ENCODE measurements around the gene GALNT4. TPM values are rescaled to one million over a fixed set of nuclear protein-coding genes. Genes with fewer than 3 reads are reported as not detected.

Gene GALNT4
- total RNA-seq, 1 donor from 2014 or later: 5.7 TPM

DNA sequence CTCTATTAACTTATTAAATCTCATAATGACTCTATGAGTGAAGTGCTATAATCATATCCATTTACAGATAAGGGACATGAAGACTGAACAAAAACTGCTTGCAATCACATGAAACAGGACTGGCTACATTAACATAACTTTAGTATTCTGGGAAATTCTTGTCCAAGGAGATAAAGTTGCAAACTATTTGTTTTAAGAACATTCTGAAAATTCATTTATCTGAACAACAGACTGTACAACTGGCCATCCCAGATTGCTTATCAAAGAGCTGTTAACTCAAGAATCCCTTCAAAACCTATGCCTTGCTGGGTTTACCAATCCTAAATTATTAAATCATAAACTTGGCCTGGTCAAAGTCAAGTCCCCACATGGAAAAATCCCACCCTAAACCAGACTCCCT lies 40.4 kb upstream of the GALNT4 start:
- no peak for DNase-seq (ENCODE audit: low read depth)
- H3K4me3 ChIP-seq (ENCODE audit: low read depth, low read length): no peak overlapping the region
- TF ChIP-seq, protein P1, sequence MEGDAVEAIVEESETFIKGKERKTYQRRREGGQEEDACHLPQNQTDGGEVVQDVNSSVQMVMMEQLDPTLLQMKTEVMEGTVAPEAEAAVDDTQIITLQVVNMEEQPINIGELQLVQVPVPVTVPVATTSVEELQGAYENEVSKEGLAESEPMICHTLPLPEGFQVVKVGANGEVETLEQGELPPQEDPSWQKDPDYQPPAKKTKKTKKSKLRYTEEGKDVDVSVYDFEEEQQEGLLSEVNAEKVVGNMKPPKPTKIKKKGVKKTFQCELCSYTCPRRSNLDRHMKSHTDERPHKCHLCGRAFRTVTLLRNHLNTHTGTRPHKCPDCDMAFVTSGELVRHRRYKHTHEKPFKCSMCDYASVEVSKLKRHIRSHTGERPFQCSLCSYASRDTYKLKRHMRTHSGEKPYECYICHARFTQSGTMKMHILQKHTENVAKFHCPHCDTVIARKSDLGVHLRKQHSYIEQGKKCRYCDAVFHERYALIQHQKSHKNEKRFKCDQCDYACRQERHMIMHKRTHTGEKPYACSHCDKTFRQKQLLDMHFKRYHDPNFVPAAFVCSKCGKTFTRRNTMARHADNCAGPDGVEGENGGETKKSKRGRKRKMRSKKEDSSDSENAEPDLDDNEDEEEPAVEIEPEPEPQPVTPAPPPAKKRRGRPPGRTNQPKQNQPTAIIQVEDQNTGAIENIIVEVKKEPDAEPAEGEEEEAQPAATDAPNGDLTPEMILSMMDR (conservative IDR thresholded peaks at IDR 0.05; ENCODE audit: low read depth, low read length): no peak

DNA sequence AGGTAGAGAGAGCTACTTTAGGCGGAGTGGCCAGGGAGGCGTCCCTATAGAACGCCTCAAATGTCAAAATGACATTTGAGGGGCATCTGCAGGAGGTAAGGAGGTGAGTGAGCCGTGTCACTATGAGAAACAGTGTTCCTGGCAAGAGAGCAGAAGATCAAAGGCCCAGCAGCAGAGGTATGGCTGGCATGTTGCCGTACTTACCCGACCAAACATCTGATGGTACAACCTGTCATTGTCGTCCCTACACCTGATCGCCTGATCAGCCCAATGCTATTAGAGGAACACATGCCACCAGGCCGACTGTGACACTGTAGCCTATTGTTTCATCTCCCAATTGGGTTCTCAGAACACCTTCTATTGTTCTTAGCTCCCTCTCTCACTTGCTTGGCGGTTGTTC lies 35.2 kb upstream of the GALNT4 start:
- no peak overlapping the region for H3K4me3 ChIP-seq (ENCODE audit: low read depth, low read length)
- TF ChIP-seq, protein P1 (conservative IDR thresholded peaks at IDR 0.05; ENCODE audit: low read depth, low read length): no peak
- no peak for DNase-seq (ENCODE audit: low read depth)

DNA sequence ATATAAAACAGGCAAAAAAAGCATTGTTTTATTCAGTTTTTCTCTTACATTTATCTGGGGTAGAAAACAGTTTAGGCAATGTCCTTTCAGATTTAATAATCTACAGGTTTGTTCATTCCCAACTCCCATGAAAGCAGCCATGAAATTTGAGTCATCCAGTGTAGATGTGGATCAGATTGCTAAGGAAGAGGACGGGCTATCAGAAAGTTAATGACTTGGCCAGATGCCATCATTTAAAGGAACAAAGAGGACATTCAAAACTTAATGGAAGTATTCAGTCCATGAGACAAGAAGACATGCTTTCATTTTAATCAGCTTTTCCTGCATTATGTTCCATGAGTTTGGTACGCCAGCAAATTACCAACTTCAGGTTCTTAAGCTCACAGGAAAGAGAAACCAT lies 32.4 kb upstream of the GALNT4 start:
- no peak for DNase-seq (ENCODE audit: low read depth)
- TF ChIP-seq, protein P1 (conservative IDR thresholded peaks at IDR 0.05; ENCODE audit: low read depth, low read length): no peak
- no peak overlapping the region for H3K4me3 ChIP-seq (ENCODE audit: low read depth, low read length)

DNA sequence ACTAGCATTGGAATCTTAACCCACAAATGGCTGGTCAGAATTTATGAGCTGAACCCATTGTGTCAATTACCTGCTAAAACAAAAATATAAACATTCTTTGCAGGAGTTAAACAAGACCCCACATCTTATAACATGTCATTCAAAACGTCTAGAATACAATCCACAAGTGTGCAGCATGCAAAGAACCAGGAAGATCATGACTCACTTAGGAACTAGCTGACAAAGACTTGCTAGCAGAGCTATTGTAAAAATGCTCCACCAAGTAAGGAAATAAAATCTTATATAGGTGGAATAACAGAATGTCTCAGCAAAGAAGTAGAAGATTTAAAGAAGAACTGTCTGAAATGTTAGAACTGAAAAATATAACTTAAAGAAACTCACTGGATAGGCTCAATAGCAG lies 27.8 kb upstream of the GALNT4 start:
- TF ChIP-seq, protein P1 (conservative IDR thresholded peaks at IDR 0.05; ENCODE audit: low read depth, low read length): no peak
- DNase-seq (ENCODE audit: low read depth): no peak

DNA sequence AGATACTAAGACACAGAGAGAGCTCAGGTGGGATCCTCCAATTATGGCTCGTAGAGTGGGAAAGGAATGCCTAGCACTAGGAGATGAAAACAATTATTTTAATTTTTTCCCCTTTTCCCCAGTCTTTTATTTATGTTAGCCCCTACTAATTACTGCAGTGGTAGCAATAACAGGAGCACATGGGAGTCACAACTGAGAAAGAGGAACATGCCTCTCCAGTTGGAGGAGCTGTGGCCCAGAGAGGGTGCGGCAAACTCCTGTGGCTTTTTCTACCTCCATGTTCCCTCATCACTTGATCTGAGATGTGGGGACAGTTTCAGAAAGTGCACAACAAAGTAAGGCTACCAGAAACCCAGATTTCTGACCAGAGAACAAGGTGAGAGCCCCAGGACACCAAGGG lies 27.2 kb upstream of the GALNT4 start:
- TF ChIP-seq, protein P1 (conservative IDR thresholded peaks at IDR 0.05; ENCODE audit: low read depth, low read length): no peak
- DNase-seq (ENCODE audit: low read depth): no peak
- no peak overlapping the region for H3K4me3 ChIP-seq (ENCODE audit: low read depth, low read length)

More for the DNA sequence above, 27.8 kb upstream of the GALNT4 start:
- H3K4me3 ChIP-seq (ENCODE audit: low read depth, low read length): no peak overlapping the region

DNA sequence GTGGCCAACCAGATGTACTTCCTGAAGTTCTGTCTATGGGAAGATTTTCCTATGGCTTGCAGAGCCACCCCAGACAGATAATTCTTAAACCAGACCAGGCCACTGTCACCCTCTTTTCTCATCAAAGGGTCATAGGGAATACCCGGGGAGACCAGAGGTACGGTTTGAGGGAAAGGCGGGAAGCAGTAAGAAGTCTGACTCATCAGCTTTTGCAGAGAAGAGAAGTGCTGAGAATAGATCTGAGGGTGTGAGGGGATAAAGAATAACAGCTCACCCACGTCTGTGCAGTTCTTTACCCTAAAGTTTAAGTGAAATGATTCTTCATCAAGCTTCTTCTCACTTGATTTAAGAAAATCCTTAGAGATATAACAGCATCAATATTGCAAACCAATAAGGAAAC lies 22.5 kb upstream of the GALNT4 start:
- no peak overlapping the region for H3K4me3 ChIP-seq (ENCODE audit: low read depth, low read length)
- no peak for DNase-seq (ENCODE audit: low read depth)
- TF ChIP-seq, protein P1 (conservative IDR thresholded peaks at IDR 0.05; ENCODE audit: low read depth, low read length): no peak

DNA sequence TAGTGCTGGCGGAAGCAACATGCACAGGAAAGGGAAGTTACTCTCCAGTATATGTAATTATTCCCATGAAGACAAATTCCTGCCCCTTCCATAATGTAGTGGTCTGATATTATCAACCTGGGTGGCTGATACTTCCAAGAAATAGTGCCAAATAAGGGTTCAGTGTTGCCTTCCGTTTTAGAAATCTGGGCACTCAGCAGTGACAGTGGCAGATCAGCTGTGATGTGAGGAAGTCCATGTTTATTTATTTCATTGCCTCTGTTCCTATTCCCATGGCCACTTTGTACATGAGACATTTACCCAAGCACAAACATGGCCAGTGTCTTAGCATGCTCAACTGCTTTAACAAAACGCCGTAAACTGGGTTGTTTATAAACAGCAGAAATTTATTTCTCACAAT lies 21.6 kb upstream of the GALNT4 start:
- H3K4me3 ChIP-seq (ENCODE audit: low read depth, low read length): no peak overlapping the region
- TF ChIP-seq, protein P1 (conservative IDR thresholded peaks at IDR 0.05; ENCODE audit: low read depth, low read length): no peak
- no peak for DNase-seq (ENCODE audit: low read depth)
